Measurements from ENCODE around the gene ZNF473. TPM values are rescaled to one million over a fixed set of nuclear protein-coding genes. Genes with fewer than 3 reads are reported as not detected.

ZNF473 gene
- total and polyA plus RNA-seq, 2 of the 13 experiments (the other 11 are each of a cell fraction or from before 2014, with no cell fraction given) = 5.8 to 11.9 TPM

DNA sequence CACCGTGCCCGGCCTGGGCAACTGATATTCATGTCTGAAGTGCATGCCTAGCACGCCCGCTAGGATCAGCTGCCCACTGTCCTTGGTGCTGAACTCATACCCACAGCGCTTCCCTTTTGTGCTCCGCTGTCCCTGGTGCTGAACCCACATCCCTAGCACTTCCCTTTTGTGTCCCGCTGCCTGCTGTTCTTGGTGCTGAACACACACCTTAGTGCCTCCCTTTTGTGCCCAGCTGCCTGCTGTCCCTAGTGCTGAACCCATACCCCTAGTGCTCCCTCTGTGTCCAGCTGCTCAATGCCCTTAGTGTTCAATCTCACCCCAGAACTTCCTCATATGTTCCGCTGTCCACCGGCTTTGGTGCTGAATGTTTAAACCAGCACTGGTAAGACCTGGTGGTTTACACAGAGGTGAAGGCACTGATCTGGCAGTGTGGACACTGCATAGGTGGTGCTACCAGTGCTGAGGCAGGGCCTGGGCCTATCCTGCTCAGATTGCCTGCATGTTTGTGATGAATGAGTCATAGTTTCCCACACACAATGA lies 38.6 kb upstream of the ZNF473 start (continued):
- peak; percentile 100 for TF ChIP-seq CC2D1A (CRISPR knock-in tag; IDR thresholded peaks at IDR 0.05)
- no peak for TF ChIP-seq RNF2 (conservative IDR thresholded peaks at IDR 0.05; ENCODE audit: low read depth)
- TF ChIP-seq, protein P1, sequence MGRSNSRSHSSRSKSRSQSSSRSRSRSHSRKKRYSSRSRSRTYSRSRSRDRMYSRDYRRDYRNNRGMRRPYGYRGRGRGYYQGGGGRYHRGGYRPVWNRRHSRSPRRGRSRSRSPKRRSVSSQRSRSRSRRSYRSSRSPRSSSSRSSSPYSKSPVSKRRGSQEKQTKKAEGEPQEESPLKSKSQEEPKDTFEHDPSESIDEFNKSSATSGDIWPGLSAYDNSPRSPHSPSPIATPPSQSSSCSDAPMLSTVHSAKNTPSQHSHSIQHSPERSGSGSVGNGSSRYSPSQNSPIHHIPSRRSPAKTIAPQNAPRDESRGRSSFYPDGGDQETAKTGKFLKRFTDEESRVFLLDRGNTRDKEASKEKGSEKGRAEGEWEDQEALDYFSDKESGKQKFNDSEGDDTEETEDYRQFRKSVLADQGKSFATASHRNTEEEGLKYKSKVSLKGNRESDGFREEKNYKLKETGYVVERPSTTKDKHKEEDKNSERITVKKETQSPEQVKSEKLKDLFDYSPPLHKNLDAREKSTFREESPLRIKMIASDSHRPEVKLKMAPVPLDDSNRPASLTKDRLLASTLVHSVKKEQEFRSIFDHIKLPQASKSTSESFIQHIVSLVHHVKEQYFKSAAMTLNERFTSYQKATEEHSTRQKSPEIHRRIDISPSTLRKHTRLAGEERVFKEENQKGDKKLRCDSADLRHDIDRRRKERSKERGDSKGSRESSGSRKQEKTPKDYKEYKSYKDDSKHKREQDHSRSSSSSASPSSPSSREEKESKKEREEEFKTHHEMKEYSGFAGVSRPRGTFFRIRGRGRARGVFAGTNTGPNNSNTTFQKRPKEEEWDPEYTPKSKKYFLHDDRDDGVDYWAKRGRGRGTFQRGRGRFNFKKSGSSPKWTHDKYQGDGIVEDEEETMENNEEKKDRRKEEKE (IDR thresholded peaks at IDR 0.05) = no peak
- no peak for TF ChIP-seq FOXP1 (IDR thresholded peaks at IDR 0.05)
- TF ChIP-seq FOXP1 (CRISPR knock-in tag; IDR thresholded peaks at IDR 0.05) = peak; percentile 85
- TF ChIP-seq ZNF883 (CRISPR knock-in tag; IDR thresholded peaks at IDR 0.05; ENCODE audit: not compliant biosample characterization) = peak; percentile 100
- TF ChIP-seq, protein P2, sequence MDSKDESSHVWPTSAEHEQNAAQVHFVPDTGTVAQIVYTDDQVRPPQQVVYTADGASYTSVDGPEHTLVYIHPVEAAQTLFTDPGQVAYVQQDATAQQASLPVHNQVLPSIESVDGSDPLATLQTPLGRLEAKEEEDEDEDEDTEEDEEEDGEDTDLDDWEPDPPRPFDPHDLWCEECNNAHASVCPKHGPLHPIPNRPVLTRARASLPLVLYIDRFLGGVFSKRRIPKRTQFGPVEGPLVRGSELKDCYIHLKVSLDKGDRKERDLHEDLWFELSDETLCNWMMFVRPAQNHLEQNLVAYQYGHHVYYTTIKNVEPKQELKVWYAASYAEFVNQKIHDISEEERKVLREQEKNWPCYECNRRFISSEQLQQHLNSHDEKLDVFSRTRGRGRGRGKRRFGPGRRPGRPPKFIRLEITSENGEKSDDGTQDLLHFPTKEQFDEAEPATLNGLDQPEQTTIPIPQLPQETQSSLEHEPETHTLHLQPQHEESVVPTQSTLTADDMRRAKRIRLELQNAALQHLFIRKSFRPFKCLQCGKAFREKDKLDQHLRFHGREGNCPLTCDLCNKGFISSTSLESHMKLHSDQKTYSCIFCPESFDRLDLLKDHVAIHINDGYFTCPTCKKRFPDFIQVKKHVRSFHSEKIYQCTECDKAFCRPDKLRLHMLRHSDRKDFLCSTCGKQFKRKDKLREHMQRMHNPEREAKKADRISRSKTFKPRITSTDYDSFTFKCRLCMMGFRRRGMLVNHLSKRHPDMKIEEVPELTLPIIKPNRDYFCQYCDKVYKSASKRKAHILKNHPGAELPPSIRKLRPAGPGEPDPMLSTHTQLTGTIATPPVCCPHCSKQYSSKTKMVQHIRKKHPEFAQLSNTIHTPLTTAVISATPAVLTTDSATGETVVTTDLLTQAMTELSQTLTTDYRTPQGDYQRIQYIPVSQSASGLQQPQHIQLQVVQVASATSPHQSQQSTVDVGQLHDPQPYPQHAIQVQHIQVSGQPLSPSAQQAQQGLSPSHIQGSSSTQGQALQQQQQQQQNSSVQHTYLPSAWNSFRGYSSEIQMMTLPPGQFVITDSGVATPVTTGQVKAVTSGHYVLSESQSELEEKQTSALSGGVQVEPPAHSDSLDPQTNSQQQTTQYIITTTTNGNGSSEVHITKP (CRISPR knock-in tag; IDR thresholded peaks at IDR 0.05; ENCODE audit: low read depth) = peak; percentile 94
- peak; percentile 100 for TF ChIP-seq ZSCAN12 (CRISPR knock-in tag; IDR thresholded peaks at IDR 0.05)
- TF ChIP-seq RXRA (CRISPR knock-in tag; IDR thresholded peaks at IDR 0.05) = peak; percentile 93
- TF ChIP-seq ZNF460 (CRISPR knock-in tag; IDR thresholded peaks at IDR 0.05; ENCODE audit: borderline replicate concordance) = peak; percentile 55; the same call in 1 of the 2 replicates
- TF ChIP-seq, protein P3, sequence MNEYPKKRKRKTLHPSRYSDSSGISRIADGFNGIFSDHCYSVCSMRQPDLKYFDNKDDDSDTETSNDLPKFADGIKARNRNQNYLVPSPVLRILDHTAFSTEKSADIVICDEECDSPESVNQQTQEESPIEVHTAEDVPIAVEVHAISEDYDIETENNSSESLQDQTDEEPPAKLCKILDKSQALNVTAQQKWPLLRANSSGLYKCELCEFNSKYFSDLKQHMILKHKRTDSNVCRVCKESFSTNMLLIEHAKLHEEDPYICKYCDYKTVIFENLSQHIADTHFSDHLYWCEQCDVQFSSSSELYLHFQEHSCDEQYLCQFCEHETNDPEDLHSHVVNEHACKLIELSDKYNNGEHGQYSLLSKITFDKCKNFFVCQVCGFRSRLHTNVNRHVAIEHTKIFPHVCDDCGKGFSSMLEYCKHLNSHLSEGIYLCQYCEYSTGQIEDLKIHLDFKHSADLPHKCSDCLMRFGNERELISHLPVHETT (CRISPR knock-in tag; conservative IDR thresholded peaks at IDR 0.05) = peak; percentile 99
- peak; percentile 100 for TF ChIP-seq ZBTB42 (CRISPR knock-in tag; IDR thresholded peaks at IDR 0.05)
- peak; percentile 100 for TF ChIP-seq KLF6 (CRISPR knock-in tag; IDR thresholded peaks at IDR 0.05)
- TF ChIP-seq ZNF589 (CRISPR knock-in tag; conservative IDR thresholded peaks at IDR 0.05) = peak; percentile 100
- TF ChIP-seq ZNF781 (CRISPR knock-in tag; IDR thresholded peaks at IDR 0.05; ENCODE audit: borderline replicate concordance, not compliant biosample characterization) = peak; percentile 100
- TF ChIP-seq, protein P4, sequence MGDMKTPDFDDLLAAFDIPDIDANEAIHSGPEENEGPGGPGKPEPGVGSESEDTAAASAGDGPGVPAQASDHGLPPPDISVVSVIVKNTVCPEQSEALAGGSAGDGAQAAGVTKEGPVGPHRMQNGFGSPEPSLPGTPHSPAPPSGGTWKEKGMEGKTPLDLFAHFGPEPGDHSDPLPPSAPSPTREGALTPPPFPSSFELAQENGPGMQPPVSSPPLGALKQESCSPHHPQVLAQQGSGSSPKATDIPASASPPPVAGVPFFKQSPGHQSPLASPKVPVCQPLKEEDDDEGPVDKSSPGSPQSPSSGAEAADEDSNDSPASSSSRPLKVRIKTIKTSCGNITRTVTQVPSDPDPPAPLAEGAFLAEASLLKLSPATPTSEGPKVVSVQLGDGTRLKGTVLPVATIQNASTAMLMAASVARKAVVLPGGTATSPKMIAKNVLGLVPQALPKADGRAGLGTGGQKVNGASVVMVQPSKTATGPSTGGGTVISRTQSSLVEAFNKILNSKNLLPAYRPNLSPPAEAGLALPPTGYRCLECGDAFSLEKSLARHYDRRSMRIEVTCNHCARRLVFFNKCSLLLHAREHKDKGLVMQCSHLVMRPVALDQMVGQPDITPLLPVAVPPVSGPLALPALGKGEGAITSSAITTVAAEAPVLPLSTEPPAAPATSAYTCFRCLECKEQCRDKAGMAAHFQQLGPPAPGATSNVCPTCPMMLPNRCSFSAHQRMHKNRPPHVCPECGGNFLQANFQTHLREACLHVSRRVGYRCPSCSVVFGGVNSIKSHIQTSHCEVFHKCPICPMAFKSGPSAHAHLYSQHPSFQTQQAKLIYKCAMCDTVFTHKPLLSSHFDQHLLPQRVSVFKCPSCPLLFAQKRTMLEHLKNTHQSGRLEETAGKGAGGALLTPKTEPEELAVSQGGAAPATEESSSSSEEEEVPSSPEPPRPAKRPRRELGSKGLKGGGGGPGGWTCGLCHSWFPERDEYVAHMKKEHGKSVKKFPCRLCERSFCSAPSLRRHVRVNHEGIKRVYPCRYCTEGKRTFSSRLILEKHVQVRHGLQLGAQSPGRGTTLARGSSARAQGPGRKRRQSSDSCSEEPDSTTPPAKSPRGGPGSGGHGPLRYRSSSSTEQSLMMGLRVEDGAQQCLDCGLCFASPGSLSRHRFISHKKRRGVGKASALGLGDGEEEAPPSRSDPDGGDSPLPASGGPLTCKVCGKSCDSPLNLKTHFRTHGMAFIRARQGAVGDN (CRISPR knock-in tag; IDR thresholded peaks at IDR 0.05) = peak; percentile 92
- no peak for TF ChIP-seq MATR3 (CRISPR knock-in tag; IDR thresholded peaks at IDR 0.05)
